ENCODE data around the gene NSD2.

The NSD2 gene

DNA sequence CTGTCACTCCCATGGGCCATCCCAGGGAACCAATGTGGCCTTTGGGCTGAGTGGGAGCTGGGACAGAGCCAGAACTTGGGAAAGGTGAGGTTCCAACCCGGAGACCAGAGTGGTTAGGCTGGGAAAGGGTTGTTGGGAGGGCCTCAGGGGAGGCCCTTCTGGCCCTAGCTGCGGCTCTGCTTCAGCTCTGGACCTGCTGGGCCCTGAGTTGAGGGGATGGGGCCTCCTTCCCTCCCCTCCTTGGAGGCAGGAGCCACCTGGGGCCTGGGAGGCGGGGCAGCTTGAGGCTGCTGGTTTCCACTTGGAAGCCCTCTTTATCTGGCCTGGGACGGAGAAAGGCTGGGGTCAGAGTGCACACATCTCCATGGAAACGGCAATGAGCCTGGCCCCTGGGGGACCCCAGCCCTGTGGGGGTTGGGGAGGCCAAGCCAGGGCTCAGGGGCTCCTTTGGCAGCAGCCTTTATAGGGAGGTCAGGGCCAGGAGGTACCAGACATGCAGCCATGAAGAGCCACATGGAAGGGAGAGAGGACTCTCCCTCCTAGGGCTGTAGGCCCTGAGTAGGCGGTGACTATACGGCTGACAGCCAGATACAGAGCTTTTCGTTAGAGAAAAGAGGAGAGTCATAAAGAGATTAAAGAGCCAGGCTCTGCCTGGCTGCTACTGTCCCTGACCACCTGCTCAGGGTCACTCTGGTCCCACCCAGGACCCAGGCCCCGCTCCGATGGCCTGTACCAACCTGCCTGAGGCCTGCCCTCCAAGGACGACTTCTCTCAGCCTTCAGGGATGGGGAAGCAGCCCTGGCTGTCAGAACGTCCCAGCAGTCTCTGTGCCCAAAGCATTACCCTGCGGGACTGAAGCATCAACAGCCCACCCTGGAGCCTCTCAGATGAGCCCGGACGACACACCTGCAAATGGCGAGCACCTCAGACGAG lies 6.9 kb upstream of the NSD2 start:
- DNase-seq (ENCODE audit: low spot score), result no peak

DNA sequence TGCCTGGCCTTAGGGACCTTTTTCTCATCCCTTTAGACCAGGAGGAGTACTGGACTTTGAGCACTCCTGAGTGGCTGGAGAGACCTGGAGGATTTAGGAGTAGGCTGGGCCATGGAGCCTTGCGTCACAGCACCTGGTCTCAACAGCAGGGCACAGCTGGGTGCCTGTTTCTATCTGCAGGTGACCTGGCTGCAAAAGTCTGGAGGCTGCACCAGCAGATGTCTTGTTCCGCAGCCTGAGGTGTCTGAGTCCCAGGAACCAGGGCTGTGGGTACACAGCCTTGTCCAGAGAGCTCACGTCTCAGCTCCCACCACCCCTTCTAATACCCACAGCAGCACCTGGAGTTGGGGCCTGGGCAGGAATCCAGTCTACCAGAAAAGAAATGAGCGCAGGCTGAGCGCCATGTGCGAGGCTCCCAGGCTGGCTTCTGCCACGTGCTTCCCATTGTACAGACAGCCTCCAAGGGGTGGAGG lies 5.0 kb upstream of the NSD2 start:
- no peak for DNase-seq (ENCODE audit: low spot score)

DNA sequence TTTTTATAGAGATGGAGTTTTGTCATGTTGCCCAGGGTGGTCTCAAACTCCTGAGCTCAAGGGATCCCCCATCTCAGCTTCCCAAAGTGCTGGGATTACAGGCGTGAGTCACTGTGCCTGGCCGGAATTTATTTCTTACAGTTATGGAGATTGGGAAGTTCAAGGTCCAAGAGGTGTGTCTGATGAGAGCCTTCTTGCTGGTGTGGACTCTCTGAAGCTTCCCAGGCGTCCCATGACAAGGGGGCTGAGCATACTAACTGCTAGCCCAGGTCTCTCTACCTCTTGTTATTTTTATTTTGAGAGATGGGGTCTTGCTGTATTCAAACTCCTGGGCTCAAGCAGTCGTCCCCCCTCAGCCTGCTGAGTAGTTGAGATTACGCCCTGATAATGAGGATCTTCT lies 2.9 kb upstream of the NSD2 start:
- DNase-seq (ENCODE audit: low spot score), result no peak

DNA sequence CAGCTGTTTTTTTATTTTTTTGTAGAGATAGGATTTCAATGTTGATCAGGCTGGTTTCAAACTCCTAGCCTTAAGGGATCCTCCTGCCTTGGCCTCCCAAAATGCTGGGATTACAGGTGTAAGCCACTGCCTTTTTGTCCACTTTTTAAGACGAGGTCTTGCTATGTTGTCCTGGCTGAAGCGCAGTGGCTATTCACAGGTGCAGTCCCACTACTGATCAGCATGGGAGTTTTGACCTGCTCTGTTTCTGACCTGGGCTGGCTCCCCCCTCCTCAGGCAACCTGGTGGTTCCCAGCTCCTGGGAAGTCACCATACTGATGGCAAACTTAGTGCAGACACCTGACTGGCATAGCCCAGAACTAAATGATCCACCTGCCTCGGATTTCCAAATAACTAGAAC lies 2.3 kb upstream of the NSD2 start:
- no peak for DNase-seq (ENCODE audit: low spot score)

DNA sequence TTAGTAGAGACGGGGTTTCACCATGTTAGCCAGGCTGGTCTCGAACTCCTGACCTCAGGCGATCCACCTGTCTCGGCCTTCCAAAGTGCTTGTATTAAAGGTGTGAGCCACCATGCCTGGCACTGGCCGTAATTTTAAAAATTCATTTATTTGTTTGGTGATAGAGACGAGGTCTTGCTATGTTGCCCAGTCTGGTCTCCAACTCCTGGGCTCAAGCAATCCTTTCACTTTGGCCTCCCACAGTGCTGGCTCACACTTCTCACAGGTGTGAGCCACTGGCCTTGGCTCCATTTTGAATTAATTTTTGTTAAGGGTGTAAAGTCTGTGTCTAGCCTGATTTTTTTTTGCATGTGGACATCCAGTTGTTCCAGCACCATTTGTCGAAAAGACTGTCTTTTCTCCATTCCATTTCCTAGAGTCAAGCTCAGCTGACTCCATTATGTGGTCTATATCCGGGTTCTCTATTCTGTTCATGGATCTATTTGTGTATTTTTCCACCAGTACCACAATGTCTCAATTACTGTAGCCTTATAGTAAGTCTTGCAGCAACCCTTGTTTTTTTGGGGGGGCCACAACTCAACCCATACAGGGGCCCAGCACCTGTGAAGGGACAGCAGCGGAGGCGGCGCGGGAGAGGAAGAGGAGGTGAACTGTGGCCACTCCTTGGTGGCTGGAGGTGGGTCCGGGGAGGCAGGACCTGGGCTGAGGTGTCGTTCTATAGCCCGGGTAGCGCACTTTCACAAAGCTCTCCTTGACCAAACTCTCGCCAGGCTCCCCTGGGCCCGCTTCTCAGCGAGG lies 1.5 kb upstream of the NSD2 start:
- DNase-seq (ENCODE audit: low spot score), result no peak

DNA sequence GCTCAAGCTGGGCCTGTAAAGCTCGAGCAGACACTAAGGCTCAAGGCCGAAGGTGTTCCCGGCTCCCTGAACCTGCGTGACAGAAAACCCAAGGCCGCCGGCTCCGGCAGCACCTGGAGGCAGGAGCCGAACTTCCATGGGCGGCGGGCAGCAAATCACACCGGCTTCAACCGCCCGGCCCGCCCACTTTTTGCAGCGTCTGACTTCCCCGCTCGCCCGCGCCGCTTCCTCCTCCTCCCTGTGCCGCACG lies 940 bp upstream of the NSD2 start:
- DNase-seq (ENCODE audit: low spot score), result peak; percentile 48

DNA sequence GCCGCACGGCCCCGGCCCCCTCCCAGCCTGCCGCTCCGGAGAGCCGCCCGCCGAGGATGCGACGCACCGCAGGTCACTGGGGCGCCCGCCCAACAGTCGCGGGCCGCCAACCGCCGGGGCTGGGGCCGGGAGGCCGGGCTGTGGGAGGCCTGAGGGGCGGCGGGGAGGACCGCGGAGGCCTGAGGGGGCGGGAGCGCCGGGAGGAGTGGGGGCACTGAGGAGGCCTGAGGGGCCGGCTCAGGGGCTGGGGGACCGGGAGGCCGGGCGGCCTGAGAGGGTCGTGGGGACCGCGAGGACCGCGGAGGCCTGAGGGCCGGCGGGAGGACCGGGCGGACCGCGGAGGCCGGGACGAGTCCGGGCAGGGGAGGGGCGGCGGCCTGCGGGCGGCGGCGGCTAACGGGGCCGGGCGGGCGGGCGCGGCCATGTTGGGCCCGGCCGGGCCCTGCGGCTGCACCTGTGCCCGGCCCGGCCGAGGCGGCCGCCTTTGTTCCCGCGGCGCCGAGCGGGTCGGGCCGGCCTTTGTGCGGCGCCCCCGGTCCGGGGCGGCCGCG lies 353 bp downstream of the NSD2 start:
- DNase-seq (ENCODE audit: low spot score), result no peak

DNA sequence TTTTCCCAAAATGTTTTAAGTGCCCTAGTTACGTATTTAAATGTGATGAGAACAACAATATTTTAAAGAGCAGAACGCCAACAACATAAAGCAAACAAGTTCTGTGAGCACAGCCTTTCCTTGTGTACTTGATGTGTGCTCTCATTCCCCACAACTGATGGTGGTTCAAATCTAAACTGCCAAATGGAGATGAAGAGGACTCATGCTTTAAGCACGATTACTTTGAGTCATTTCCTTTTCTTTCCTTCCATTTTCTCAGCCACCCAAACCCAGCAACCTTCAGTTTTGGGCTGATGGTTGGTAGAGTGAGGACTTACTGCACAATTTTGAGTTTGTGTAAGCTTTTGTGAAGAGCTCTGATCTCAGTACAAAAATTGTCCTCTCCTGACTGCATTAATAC lies 1.7 kb downstream of the NSD2 start:
- no peak for DNase-seq (ENCODE audit: low spot score)

DNA sequence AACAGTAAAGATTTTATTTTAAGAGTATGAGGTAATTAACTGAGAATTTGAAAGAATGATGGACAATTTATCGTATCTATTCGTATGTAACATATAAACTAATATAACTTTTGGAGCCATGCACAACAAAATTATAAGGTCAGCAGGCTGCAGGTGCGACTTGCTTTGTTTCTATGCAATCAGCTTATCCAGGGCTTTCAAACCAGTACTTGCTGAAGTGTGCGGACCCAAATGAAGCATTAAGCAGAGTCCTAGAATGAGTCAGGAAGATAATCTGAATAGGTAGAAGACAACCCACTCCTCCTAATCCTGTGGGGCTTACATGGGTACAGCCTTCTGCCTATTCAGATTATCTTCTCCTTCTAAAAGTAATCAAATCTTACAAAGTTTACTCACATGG lies 2.1 kb downstream of the NSD2 start:
- DNase-seq (ENCODE audit: low spot score), result no peak

DNA sequence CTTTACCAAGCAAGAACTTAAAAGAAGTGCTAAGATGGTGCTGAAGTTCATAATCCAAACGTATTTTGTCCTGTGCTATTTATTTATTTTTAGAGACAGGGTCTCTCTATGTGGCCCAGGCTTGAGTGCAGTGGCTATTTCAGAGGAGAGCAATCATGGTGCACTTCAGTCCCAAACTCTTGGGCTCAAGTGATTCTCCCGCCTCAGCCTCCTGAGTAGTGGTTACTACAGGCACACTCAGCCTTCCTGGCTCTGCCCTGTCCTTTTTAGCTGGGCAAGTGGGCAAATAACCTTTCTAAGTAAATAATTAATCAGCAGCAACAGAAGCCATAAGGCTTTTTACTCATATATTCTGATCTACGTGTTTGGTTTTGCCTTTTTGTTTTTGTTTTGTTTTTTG lies 2.6 kb downstream of the NSD2 start:
- DNase-seq (ENCODE audit: low spot score), result no peak

DNA sequence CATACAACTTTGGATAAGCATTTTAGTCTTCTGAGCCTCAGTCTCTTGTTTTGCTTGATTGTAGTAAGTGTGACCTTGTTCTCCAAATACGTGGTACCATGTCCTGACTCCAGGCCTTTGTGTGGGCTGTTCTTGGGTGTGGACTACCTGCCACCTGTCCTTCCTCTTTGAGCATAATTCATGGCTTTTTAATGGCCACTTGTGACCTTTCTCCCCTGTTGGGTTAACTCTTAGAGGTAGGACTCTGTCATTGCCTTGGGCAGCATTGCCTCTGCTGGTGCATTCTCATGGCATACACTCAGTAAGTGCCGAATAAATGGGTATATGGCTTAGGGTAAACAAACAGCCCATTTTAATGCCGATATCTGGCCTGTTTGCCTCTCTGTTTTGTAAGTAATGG lies 3.0 kb downstream of the NSD2 start:
- no peak for DNase-seq (ENCODE audit: low spot score)

DNA sequence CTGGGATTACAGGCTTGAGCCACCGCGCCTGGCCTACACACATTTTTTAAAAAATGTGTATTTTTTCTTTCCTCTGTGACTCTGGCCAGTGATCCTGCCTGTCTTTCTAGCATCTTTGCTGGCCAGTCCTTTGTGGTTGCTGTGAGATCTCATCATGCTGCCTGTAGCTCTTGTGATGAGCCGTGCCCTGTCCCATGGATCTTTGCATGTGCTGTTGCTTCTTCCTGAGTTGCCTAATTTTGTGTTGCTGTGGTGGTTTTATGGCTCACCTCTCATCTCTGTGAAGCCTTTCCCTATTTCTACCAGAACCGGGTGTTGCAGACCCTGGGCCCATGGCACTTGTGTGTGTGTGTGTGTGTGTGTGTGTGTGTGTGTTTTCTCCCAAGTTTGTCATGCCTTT lies 8.3 kb downstream of the NSD2 start:
- no peak for DNase-seq (ENCODE audit: low spot score)

DNA sequence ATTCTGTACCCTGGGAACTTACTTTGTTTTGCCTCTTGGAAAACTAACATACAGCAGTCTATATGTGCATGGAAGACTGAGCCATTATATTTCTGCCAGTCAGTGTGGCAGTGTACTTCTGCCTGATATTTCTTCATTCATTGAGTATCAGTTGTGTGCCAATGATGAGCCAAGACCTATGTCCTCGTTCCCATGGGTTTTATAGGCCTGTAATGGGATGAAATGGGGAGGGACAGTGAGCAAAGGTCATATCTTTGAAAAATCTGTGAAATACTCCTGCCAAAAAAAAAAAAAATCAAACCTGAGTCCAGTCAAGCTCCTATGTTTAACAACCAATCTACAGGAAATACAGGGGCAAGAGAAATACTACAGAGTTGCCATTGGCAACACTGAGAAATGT lies 9.1 kb downstream of the NSD2 start:
- DNase-seq (ENCODE audit: low spot score), result no peak

DNA sequence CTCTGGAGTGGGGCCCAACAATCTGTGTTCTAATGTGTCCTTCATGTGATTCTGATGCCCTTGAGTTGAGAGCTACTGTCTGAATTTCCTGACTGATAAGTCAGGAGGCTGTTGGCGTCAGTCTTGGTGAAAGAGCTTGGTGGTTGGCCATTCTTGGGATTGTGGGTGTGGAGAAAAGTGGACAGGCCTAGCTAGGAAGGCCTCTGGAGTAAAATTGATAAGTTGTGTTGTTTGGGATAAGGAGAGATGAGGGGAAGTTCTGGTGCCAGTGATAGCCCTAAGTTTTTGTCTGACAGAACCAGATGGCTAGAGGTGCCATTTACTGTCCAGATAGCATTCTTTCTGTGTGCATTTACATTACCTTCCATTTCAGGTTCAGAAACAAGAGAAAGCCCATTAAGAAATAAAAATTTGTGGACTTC lies 11.7 kb downstream of the NSD2 start:
- DNase-seq (ENCODE audit: low spot score), result no peak

DNA sequence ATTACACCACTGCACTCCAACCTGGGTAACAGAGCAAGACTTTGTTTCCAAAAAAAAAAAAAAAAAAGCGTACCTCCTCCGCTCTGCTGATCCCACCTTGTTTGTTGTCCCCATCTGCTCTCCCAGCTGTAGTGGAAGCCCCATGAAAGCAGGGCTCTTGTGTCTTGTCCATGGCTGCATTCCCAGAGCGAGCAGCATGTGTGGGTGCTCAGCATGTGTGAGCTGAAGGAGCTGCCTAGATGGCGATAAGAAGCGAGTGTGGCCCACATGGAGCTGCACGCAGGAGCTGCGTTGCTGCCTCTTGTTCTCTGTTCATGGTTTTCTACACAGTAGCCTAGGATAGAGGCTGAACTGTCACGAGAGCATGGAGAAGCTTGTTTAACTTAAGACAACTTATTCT lies 12.4 kb downstream of the NSD2 start:
- DNase-seq (ENCODE audit: low spot score), result no peak

DNA sequence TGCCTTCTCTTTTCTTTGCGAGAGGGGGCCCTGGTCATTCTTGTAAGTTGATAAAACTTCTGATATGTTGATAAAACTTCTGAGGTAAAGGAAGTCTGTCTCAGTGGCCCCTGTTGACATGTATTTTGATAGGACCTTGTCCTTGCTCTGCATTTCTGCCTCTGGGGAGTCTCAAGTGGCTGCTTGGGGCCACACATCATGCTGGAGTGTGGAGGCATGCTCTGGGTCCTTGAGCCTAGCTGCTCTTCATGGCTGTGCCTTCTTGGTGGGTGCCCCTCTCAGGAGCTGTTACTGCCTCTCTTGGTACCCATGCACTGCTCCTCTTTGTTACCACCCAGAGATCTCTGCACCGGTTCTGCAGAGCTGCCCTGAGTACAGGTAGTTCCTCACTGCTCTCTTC lies 14.2 kb downstream of the NSD2 start:
- no peak for DNase-seq (ENCODE audit: low spot score)

DNA sequence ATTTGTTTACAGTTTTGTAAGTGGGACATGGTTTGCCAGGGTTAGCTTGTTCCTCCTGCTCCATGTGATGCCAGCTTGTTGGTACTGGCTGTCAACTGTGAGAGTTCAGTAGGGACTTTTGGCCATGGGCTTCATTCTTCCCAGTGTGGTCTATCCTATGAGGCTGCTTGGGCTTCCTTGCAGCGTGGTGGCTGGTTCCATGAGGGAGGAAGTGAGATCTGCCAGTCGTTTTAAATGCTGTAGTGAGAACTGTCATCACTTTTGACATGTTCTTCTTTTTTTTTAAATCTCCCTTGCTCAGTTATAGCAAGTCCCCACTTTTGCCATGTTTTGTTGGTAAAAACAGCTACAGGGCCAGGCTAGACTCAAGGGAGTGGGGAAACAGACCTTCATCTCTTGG lies 15.9 kb downstream of the NSD2 start:
- no peak for DNase-seq (ENCODE audit: low spot score)

DNA sequence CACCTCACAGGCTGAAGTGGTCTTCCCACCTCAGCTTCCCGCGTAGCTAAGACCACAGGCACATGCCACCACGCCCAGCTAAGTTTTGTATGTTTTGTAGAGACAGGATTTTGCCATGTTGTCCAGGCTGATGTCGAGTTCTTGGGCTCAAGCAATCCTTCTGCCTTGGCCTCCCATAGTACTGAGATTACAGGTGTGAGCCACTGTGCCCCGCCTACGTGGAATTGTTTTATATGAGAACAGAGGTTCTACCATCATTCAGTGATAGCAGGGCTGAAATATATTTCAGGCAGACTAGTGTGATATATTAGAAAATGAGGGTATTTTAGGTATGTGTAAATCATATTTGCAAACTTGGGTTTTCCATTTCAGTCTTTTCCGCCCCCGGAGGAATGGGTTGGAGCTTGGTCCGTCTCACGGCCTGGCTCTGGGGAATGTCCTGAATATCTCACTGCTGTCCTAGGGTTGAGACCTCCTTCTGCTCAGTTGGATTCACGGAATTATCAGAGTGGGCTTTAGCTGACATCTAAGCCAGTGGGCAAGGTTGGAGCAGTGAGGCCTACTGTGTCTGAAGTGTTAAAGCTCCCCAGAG lies 19.9 kb downstream of the NSD2 start:
- DNase-seq (ENCODE audit: low spot score), result no peak

DNA sequence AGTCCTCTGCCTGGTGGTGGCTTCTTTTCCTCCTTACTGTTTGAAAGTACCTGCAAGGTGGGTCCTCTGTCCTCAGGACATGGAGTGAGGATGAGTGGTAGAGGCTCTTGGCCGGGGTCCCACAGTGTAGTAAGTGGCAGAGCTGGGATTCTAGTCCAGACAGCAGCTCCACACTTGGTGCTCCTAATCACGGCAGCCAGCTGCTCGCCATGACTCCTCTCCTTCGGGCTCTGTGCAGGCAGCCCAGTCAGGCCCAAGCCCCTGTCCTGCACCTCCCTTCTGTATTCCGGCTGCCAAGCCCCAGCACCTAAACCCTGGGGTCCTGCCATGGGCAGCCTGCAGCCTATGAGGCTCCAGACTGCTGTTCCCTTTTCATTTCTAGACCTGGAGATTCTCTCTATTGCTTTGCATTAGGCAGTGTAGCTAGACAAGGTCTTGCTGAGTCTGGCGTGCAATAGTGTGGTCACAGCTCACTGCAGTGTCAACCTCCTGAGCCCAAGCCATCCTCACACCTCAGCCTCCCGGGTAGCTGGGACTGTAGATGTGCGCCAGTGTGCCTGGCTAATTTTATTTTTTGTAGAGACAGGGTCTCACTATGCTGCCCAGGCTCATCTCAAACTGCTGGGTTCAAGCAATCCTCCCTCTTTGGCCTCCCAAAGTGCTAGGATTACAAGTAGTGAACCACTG lies 24.9 kb downstream of the NSD2 start:
- DNase-seq (ENCODE audit: low spot score), result no peak

DNA sequence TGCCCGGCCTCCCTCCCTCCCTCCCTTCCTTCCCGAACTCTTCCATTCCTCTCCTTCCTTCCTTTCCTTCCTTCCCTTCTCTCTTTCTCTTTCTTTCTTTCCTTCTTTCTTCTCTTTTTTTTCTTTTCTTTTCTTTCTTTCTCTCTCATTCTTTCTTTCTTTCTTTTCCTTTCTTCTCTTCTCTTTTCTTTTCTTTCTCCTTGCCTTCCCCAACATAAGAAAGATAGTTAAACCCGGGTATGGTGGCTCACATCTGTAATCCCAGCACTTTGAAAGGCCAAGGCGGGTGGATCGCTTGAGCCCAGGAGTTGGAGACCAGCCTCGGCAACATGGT lies 25.4 kb downstream of the NSD2 start:
- no peak for DNase-seq (ENCODE audit: low spot score)

DNA sequence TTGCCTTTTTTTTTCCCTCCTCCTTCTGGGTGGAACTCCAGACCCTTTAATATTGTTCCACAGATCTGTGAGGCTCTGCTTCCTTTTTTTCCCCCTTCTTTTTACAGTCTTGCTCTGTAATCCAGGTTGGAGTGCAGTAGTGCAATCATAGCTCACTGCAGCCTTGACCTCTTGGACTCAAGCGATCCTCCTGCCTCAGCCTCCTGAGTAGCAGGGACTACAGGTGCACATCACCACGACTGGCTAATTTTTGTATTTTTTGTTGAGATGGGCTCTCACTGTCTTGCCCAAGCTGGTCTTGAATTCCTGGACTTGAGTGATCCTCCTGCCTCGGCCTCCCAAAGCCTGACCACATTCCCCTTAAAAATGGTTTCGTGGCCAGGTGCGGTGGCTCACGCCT lies 26.8 kb downstream of the NSD2 start:
- DNase-seq (ENCODE audit: low spot score), result no peak

DNA sequence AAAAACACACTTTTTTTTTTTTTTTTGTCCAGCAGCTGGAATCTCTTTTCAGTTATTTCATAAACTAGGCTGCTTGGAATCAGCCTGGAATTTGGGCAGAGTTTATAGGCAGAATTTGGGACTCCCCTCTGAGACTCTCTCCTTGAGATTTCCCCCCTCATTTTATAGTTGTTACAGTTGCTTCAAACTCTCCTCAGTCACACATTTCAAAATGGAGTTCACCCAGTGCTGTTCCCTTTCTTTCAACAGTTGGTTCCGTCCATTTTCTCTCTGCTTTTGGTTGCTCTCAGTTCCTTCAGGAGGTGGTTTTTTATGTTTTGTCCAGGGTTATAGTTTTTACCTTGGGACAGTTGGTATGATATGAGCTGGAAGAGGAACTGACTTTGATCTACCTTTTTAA lies 27.5 kb downstream of the NSD2 start:
- no peak for DNase-seq (ENCODE audit: low spot score)
